Activated CD4-positive, alpha-beta T cell treated with anti-CD3 and anti-CD28 coated beads, Interleukin-2, amount 50 U/mL, for 24 hours (primary cell): ENCODE data around the gene NKX2-1.
"Not testable (repeated sequence)": the region's sequence is repeated elsewhere in the genome, so short reads cannot be mapped to it uniquely, and the experiment has no call there.

Experiments
- DNase-seq, 2 donors: peaks; one replicate each; pipeline ENCODE4 v3.0.0-alpha.2; 2020; ENCODE audit warnings: low read depth in 1 of 2, low spot score in 1 of 2

NKX2-1 gene

DNA sequence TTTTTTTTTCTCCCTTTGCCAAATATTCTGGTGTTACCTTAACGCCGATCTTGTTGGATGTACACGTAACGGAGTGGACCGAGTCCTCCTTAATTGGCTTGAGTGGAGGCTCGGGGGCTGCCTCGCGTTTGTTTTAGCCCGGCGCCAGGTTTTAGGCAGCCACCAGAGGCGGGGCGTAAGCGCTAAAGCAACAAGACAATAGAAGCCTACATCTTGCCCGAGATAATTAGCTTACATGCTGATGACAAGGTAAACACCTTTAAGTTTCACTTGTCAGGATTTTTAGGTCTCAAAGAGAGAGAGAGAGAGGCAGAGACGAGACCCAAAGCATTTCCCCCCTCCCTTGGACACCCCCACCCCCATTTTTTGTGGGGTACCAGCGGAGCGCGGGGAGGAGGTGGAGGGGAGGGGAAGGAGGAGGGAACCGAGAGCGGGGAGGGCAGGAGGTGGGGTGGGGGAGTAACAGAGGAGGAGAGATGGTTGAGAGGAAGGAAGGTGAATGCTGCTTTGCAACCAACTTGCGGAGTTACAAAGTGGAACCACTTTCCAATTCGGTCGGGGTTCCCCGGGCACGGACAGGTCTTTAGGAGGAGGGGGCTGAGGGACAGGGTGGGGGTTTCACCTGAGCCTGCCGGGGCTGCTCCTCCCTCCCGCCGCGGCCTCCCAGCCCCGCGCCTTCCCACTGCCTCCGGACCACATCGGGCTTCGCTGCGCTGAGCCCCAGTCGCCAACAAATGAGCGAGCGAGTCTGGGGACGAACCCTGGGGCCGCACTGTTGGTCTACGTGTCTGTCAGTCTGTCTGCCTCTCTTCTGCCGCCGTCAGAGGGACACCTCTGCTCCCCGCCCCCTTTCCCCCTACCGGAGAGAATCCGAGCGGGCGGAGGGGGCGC, at the start of gene NKX2-1:
TSS of gene NKX2-1 (minus strand) at position 802 of the 891 bp plus-strand sequence. CDS start at position 699, 103 bp downstream.
- no peak for DNase-seq

- peak in 1 of 2 donors; percentile 12 for DNase-seq
These were observed 36.9 kb upstream of the NKX2-1 start for GRCh38 chr14:36556811-36557433.

DNA sequence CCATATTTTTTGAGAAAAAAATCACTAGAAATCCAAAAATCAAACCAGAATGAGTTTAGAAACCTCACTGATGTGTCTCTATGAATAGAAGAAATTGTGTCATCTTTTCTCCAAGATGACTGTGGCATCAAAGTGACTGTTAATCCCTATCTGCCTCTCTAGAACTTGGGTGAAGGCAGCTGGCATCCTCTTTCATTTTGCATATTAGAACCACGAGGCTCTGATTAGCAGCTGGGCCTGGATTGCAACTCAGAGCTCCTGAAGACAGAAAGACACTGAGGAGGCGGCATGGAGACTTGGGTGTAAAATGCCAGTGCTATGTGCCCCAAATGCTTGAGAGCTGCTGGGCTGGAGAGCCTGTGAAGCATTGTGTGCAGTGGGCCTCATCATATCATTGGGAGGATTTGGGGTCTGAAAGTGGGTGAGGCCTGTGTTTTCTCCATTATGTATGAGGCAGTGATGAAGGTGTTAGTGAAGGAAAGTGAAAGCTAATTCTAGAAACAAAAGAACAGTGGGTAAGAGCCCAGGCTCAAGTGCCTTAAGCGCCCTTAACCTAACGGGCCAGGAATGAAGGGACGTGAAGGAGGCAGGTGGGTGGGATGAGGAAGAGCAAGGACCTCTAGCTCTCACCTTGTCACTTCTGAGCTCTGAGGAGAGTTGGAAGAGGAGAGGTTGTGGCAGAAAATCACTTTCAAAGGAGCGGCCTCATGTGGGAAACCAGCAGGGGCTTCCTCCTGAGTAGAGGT, 36.1 kb upstream of the NKX2-1 start:
- DNase-seq: no peak

GRCh38 chr14:36553656-36554260, 33.7 kb upstream of the NKX2-1 start:
- DNase-seq: no peak

GRCh38 chr14:36550899-36551298, 30.9 kb upstream of the NKX2-1 start:
- no peak for DNase-seq

- not testable (repeated sequence) for DNase-seq
These were observed 24.2 kb upstream of the NKX2-1 start for GRCh38 chr14:36544280-36544679.

DNA sequence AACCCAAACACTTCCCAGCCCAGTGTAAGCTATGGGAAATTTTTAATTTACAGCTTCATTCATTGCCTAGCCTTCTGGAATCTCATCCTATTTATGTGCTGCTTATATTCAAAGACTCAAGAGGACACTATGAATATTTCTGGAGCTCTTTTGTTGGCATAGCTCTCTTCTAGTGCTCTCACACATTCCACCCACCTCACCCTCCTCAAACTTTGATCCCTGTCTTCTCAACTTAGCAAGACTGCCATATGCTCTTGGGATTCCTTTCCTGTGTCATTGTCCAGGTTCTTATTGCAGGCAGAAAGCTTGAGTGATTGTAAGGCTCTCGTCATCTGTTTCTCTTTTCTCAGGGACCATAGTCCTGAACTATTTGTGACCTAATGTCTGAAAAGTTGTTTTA, 18.0 kb upstream of the NKX2-1 start:
- DNase-seq: no peak

- no peak for DNase-seq
These were observed 9.0 kb upstream of the NKX2-1 start for GRCh38 chr14:36529062-36529461.

- no peak for DNase-seq
These were observed 5.7 kb upstream of the NKX2-1 start for GRCh38 chr14:36525746-36526099.

GRCh38 chr14:36524874-36525745, 5.1 kb upstream of the NKX2-1 start:
- DNase-seq: no peak

DNA sequence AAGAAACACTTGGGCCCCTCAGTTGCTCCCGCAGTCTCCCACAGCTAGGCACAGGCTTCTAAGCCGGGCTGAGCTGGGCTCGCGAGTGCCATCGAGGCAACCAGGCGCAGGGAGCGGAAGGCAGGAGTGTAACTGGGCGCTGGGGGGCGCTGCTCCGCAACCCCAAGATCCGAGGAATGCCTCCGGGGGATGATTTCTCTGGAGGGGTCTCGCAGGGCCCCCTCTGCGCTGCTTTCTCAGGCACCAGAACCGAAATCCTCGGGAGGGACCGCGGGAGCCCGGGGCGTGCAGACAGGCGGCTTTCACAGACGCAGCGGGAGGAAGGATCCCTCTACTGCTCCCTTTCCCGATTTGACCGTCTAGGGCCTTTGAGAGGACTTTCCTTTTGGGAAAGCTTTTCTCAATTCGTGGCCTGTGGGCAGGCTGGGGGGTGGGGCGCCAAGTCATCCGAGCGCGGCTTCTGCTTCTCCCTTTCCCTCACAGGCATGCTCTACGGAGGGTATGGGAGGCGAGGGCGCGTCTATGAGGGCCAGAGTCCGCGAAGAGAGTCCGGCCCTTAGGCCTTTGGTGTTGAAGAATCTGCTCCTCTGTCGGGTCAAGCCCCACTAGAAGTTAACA, 4.3 kb upstream of the NKX2-1 start:
- no peak for DNase-seq

DNA sequence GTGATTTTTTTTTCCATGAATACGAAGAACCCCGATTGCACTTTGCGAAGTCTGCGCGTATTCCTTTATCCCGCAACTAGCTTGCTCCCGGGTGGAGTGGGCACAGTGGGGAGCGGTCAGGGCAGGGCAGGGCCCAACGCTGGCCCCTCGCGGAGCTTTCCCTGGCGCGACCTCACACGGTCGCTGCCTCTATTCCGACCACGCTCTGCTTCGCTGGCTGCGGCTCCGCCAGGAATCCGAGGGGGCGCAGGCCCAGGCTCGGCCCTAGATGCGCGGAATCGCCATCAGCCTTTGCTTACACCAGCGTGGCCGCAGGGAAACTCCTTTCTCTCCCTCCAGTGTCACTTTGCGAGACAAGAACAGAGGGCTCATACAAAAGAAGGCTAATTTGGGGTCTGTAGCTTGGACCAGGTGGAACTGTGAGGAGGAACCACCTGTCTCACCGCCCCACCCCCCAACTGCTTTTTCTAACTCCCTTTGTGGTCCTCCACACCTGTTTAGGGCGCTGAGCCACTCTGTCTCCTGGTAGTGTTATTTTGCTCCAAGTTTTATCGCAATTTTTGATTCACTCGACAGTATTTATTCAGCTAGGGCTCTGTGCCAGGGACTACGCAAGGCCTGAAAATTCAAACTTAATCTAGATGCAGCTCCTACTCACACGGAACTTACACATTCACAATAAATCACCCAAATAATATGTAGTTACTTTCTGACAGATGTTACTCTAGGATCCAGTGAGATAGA, 3.1 kb upstream of the NKX2-1 start:
- DNase-seq: no peak

- no peak for DNase-seq
These were observed 2.4 kb upstream of the NKX2-1 start for GRCh38 chr14:36522347-36522971.

- no peak for DNase-seq
These were observed 1.7 kb upstream of the NKX2-1 start for GRCh38 chr14:36521598-36522345.

DNA sequence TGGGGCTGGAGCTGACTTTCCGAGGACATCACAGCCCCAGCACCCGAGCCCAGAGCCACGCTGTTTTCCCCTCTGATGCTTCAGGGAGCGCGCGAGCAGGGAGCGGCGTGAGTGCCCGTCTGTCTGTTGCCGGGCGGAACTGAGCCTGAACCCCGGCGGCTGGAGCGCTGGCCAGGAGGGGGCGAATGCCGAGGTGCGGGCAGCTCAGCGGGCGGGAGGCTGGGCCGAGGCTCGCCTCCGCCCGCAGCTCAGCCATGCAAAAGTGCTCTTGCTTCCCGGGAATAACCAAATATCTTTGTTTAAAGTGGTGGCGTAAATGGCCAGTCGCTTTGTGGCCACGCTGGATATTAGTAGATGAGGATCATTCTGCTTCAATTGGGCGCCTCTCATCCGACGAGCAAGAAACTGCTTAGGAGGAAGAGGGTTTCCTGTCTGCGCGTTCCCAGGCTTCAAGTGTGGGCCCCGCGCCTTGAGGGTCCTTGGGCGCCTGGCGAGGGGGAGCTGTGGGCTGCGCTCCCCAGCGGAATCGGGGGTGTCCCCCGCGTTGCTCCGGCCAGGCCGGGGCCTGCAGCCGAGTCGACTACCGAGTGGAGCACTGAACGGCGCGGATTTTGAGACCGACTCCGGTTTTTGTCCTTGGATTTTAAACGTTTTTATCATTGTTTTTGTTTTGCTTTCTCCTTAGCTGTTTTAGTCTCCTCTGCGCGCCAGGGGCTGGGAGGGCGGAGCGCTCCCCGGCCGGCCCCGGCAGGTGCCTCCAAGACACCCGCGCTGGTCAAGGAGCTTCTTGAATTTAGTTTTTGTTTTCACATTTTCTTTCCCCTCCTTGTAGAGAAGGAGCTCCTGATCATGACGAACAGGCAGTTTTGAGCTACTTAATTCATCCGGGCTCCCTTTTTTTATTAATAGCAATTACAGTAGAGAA, 831 bp upstream of the NKX2-1 start:
- DNase-seq: no peak

DNA sequence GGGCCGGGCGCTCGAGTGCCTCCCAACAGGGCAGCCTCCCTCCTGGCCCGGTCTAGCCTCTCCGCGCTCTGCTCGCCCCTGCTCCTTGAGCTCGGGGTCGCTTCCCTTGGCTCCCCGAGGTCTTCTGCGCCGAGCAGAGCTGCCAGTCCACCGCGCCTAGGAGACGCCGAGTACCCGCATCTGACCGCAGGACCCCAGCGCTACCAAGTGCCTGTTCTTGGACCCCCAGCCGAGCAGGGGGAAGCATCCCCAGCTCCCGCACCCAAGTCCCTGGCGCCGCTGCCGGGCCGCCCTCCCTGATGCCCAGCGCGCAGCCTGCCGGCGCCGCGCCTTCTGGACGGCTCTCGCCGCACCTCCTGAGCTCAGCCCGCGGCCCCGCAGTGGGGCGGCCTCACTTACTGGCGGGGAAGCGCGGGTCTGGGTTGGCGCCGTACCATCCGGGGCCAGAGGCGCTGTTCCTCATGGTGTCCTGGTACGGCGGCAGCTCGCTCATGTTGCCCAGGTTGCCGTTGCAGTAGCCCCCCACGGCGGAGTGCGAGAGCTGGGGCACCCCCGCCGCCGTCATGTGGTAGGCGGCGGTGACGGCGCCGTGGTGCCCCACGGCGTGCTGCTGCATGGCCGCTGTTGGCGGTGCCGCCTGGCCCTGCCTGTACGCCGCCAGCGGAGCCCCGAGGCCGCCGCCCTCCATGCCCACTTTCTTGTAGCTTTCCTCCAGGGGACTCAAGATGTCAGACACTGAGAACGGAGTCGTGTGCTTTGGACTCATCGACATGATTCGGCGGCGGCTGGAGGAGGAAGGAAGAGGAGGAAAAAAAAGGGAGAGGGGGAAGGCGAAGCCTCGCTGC, 1.2 kb downstream of the NKX2-1 start:
- DNase-seq: no peak
